Thymus (tissue), 11 donors: ENCODE results near the gene PCNX3. TPM values are rescaled to one million over a fixed set of nuclear protein-coding genes. Genes with fewer than 3 reads are reported as not detected.
"Not testable (repeated sequence)": the region's sequence is repeated elsewhere in the genome, so short reads cannot be mapped to it uniquely, and the experiment has no call there.

ENCODE experiments used
- DNase-seq, 9 donors: peaks; one replicate each; pipeline ENCODE4 v3.0.0-alpha.2; 2013; ENCODE audit warnings: low spot score in 9 of 9, low read depth in 6 of 9, missing footprints in 1 of 9
- H3K27ac ChIP-seq, 2 donors: one replicate each; pipeline ENCODE4 v1.5.1; 2013; ENCODE audit warnings: control low read depth in 1 of 2, low read depth in 1 of 2, low read length in 1 of 2, mild to moderate bottlenecking in 1 of 2, moderate library complexity in 1 of 2
- H3K27me3 ChIP-seq, 2 donors: one replicate each; pipeline ENCODE4 v1.5.1; 2013; ENCODE audit warnings: low read length in 1 of 2; ENCODE audit not compliant: control insufficient read depth in 2 of 2, insufficient read depth in 1 of 2
- H3K36me3 ChIP-seq, 2 donors: one replicate each; pipeline ENCODE4 v1.5.1; 2013; ENCODE audit warnings: low read length in 1 of 2, mild to moderate bottlenecking in 1 of 2, moderate library complexity in 1 of 2; ENCODE audit not compliant: control insufficient read depth in 2 of 2, insufficient read depth in 2 of 2
- H3K4me1 ChIP-seq, 2 donors: one replicate each; pipeline ENCODE4 v1.5.1; 2013; ENCODE audit warnings: low read length in 2 of 2; ENCODE audit not compliant: control insufficient read depth in 2 of 2, insufficient read depth in 2 of 2
- H3K4me3 ChIP-seq, 2 donors: one replicate each; pipeline ENCODE4 v1.5.1; 2013; ENCODE audit warnings: low read length in 2 of 2, control low read depth in 1 of 2, mild to moderate bottlenecking in 1 of 2
- H3K9me3 ChIP-seq, 2 donors: one replicate each; pipeline ENCODE4 v1.5.1; 2013; ENCODE audit warnings: low read length in 1 of 2, mild to moderate bottlenecking in 1 of 2; ENCODE audit not compliant: control insufficient read depth in 2 of 2, insufficient read depth in 1 of 2
- WGBS: extraction: QIAGEN DNeasy Blood & Tissue Kit; methylation state at CpG from one replicate; pipeline ENCODE4 v1.1.7; 2013; 5-methylcytosine and 5-hydroxymethylcytosine counted together
- polyA plus RNA-seq: library from polyadenylated mRNA; stranded (reverse); fragments of 200-250 nt; gene quantifications from one replicate; pipeline ENCODE4 v1.2.3, GENCODE V29; 2013
- total RNA-seq: library from RNA; stranded (reverse); fragments of 120-200 nt; gene quantifications from one replicate; pipeline ENCODE4 v1.2.4, GENCODE V29; 2013
- donor health status: healthy.

Gene PCNX3
- total and polyA plus RNA-seq, 2 donors: 7.4 to 23.4 TPM

DNA sequence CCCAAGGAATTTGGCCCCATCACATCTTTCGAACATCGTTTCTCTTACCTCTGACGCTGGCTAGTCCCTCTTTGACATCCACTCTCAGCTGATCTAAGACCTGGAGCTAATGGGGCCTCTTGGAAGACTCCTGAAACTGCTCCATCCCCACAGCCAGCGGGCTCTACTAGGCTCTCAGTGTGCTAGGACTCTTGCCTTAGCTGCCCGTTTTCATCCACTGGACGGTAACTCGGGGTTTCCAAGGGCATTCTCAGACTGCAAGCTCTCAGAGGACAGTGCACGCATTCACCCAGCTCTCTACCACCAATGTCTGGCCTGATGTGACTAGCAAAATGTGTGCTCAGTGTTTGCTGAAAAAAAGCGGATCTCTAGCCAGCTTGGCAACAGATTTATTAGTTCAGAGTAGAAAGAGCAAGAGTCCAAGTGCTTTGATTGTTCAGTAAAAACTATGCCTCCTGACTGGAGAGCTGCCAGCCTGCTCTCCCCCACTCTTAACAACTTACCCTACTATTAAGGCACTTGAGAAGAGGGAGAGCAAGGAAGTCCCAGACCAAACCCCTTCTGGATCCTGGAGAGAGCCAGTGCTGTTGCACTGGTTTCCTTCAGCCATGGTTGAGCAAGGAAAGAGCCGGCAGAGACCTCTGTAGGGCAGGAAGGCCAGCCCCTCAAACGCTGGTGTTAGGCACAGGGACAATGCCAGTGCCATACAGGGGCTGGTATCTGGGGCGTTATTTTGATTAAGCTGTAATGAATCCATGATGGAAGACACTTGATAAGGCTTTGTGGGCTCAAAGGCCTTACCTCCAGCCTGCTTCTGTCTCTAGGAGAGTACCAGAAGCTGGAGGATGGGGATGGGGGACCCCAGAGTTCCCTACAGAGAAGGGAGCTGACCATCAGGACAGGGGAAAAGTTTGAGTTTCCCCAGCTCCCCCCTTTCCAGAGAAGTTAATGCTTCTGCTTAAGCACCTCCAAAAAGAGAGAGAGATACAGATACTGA lies 38.0 kb downstream of the PCNX3 start:
- Histone ChIP-seq H3K4me3 (peak overlapping the region; percentile 58 to 68), H3K9me3 (peaks cover 0 to 5% of the 10 kb centered on the region in 2 donors), H3K4me1 (peaks cover 9 to 35% of the 10 kb centered on the region in 2 donors), H3K36me3 (peaks cover 67 to 85% of the 10 kb centered on the region in 2 donors), H3K27ac (peak overlapping the region; percentile 94 to 95), H3K27me3 (no peaks in the 10 kb centered on the region)
- 59% methylated on average over 12 of the region's 12 CpGs for WGBS
- no peak for DNase-seq

DNA sequence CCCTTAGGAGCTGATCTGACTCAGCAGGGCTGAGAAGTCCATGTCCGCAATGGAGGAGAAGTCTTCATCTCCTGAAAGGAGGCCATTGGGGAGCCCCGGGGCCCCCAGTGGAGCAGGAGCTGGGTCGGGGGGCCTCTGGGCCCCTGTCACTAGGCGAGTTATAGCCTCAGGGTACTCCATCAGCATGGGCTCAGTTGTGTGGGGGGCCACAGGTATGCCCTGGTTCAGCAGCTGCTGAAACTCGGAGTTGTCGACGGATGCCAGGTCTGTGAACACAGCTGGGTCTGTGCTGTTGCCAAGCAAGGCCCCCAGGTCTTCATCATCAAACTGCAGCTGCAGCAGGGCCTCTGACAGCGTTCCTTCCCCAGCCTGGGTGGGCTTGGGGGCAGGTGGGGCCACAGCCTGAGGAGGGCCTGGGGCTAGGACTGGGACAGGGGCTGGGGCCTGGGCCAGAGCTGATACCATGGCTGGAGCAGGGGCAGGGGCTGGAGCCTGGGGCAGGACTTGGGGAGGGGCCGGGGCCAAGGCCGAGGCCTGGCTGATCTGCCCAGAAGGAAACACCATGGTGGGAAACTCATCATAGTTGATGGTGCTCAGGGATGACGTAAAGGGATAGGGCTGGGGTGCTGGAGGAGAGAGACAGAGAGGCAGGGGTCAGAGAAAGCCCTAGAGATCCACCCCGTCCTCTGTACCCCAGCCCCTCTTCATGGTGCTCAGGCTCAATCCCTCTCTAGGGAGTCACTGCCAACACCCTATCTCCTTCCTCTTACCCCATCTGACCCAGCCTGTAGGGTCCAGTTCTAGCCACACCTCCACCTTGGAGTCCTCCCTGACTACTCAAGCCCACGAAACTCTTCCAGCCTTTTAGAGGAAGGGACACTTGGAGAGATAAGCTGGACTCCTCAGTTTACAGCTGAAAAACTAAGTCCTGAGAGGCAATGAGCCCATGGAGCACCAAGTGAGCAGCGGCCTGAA lies 39.1 kb downstream of the PCNX3 start:
- Histone ChIP-seq H3K4me3 (no peak overlapping the region), H3K27me3 (no peaks in the 10 kb centered on the region), H3K27ac (no peak overlapping the region), H3K4me1 (peaks cover 9 to 35% of the 10 kb centered on the region in 2 donors), H3K36me3 (peaks cover 69 to 86% of the 10 kb centered on the region in 2 donors), H3K9me3 (peaks cover 0 to 5% of the 10 kb centered on the region in 2 donors)
- WGBS: 98% methylated on average over 14 of the region's 14 CpGs
- no peak for DNase-seq

DNA sequence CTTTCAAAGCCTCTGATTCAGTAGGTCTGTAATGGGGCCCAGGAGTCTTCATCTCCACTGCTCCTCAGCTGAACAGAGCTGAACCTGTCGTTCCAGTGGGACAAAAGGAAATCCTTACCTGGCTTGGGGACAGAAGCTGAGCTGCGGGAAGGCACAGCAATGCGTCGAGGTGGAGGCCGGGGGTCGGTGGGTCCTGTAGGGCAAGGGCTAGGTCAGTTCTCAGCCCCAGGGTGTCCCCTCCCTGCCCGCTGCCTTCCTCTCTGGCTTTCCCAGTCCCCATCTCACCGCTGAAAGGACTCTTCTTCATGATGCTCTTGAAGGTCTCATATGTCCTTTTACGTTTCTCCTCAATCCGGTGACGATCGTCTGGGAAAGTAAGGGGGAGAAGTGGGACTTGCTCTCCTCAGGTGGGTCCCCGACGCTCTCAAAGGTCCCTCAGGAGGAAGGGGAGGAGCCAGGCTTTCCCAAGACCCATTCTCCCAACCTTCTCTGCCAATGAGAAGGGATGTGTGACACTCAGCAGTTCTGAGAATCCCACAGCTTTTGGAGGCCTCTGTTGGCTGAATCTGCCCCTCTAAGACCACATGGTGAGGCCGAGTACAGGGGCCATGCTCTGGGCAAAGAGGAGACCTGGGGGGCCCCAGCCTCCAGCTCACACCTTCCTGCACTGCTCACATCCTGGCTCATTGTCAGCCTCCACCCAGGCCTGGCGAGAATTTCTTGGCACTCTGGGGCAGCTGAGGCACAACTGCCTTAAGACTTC lies 40.2 kb downstream of the PCNX3 start:
- no peak for DNase-seq
- Histone ChIP-seq H3K27me3 (no peaks in the 10 kb centered on the region), H3K9me3 (peaks cover 0 to 5% of the 10 kb centered on the region in 2 donors), H3K36me3 (peaks cover 68 to 84% of the 10 kb centered on the region in 2 donors), H3K27ac (no peak overlapping the region), H3K4me1 (peaks cover 9 to 27% of the 10 kb centered on the region in 2 donors), H3K4me3 (no peak overlapping the region)
- 96% methylated on average over 16 of the region's 16 CpGs for WGBS

DNA sequence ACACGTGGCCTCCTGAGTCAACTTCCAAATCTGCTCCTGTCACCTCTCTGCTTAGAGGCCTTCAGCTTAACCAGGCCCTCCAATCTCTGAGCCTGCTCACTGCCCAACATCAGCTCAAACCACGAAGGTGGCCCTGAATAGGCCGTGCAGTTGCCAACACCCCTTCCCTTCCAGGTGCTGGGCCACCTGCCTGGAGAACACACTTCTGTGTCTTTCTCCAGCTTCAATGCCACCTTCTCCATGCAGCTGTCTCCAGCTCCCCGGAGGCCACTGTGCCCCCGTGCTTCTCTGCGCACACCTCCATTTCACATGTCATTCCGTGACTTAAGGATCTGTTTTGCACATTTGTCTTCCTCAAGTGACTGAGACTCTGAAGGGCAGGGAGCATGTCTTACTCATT lies 41.9 kb downstream of the PCNX3 start:
- H3K4me3 ChIP-seq: no peak overlapping the region
- 96% methylated on average over 7 of the region's 7 CpGs for WGBS
- DNase-seq: no peak
- H3K4me1 ChIP-seq: peaks cover 17 to 30% of the 10 kb centered on the region in 2 donors
- peaks cover 0 to 5% of the 10 kb centered on the region in 2 donors for H3K9me3 ChIP-seq
- H3K36me3 ChIP-seq: peaks cover 75 to 80% of the 10 kb centered on the region in 2 donors
- H3K27ac ChIP-seq: no peak overlapping the region
- no peaks in the 10 kb centered on the region for H3K27me3 ChIP-seq

DNA sequence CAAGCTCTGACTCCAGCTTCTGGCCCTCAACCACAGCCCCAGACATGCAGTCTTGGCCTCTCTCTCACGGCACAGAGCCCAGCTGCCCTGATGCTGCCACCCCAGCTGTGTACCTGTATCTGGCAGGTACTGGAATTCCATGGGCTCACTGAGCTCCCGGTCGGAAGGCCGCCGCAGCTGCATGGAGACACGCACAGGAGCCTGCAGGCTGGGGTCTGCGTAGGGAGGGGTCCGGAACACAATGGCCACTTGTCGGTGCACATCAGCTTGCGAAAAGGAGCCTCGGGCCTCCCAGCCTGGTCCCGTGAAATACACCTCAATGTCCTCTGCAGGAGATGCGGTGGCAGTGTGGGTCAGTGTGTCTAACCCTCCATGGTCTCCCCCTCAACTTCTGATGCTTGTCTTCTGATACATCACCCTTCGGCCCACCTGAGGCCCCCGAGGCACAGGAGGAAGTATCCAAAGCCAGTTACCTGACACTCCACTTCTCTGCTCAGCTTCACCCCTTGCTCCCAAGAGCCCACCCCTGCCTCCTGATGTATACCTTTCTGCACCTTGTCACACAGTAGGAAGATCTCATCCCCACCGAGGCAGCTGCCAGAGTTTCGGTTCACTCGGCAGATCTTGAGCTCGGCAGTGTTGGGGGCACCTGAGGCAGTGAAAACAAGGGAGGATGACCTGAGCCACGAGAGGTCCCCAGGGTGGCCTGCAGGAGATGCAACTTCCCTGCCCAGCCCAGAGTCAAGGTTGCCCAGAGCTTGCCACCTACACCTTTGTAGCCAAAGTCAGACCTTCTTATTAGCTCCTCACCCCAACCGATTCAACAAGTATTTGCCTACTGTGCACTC lies 42.8 kb downstream of the PCNX3 start:
- Histone ChIP-seq H3K27ac (no peak overlapping the region), H3K27me3 (no peaks in the 10 kb centered on the region), H3K9me3 (no peaks in the 10 kb centered on the region), H3K36me3 (peaks cover 75 to 77% of the 10 kb centered on the region in 2 donors), H3K4me1 (peaks cover 13 to 22% of the 10 kb centered on the region in 2 donors), H3K4me3 (no peak overlapping the region)
- DNase-seq: no peak
- 98% methylated on average over 21 of the region's 21 CpGs for WGBS

DNA sequence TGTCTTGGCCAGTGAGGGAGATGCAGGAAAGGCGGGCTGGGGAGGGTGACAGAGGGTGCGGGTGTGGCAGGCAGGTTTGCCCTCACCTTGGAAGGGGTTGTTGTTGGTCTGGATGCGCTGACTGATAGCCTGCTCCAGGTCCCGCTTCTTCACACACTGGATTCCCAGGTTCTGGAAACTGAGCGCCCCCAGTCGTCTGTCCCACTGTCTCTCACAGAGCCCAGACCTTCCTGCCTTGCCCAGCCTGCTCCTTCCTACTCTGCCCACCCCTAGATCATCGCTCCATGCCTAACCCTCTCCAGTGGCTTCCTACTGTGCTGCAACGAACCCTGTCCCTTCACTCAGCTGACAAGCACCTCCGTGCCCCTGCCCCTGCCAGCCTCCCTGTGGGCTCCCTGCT lies 44.5 kb downstream of the PCNX3 start:
- no peak overlapping the region for H3K27ac ChIP-seq
- DNase-seq: no peak
- H3K27me3 ChIP-seq: no peaks in the 10 kb centered on the region
- H3K4me1 ChIP-seq: peaks cover 9 to 22% of the 10 kb centered on the region in 2 donors
- no peaks in the 10 kb centered on the region for H3K9me3 ChIP-seq
- no peak overlapping the region for H3K4me3 ChIP-seq
- 97% methylated on average over 9 of the region's 9 CpGs for WGBS
- peaks cover 61 to 66% of the 10 kb centered on the region in 2 donors for H3K36me3 ChIP-seq

DNA sequence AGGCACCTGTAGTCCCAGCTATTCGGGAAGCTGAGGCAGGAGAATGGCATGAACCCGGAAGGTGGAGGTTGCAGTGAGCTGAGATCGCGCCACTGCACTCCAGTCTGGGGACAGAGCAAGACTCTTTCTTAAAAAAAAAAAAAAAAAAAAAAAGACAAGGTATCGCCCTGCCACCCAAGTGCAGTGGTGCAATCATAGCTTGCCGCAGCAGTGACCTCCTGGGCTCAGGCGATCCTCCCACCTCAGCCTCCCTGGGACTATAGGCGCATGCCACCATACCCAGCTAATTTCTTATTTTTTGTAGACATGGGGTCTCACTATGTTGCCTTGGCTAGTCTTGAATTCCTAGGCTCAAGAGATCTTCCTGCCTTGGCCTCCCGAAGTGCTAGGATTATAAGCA lies 45.3 kb downstream of the PCNX3 start:
- not testable (repeated sequence) for H3K4me3 ChIP-seq, H3K9me3 ChIP-seq, H3K27ac ChIP-seq, DNase-seq, H3K27me3 ChIP-seq
- peaks cover 53 to 57% of the 10 kb centered on the region in 2 donors for H3K36me3 ChIP-seq
- WGBS: 98% methylated on average over 9 of the region's 9 CpGs
- peaks cover 9 to 22% of the 10 kb centered on the region in 2 donors for H3K4me1 ChIP-seq
